Loucy (cell line): Measurements from ENCODE around the gene PIAS2.

Experiments used
- EZH2phosphoT487 ChIP-seq: fragments of 200-600 bp; IDR thresholded peaks from 2 replicates; pipeline ENCODE4 v1.6.1; 2018; ENCODE audit warnings: antibody characterized with exemption, mild to moderate bottlenecking, moderate library complexity, borderline replicate concordance
- TF ChIP-seq, protein P1 (sequence below): fragments of 200-600 bp; sonication (generic); conservative IDR thresholded peaks from 2 replicates; pipeline ENCODE4 v1.5.1; 2014; ENCODE audit warnings: mild to moderate bottlenecking, antibody characterized with exemption, low read length

DNA sequence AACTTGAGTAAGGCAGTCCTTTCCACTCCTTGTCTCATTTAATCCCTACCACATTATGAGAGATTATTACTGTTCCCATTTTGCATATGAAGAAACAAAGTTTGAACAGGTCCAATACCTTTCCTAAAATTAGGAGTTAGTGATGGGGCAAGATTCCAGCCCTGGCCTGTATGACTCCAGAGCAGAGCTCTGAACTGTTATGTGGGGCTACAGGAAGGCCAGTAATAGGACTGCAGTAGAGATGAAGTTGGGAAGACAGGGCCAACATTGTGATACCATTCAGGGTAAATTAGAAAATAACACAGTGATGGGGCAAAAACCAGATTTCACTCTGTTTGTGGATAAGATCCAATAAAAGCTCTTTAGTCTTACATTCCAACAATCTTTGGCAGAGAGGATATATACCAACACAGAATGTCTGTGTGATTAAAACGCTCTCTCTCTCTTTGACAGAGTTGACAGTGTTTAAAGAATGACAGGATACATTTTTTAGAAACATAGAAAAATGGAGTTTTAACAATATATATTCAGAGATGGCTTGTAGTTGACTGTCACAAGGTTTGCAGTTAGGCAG lies 22.8 kb upstream of the PIAS2 start:
- TF ChIP-seq, protein P1, sequence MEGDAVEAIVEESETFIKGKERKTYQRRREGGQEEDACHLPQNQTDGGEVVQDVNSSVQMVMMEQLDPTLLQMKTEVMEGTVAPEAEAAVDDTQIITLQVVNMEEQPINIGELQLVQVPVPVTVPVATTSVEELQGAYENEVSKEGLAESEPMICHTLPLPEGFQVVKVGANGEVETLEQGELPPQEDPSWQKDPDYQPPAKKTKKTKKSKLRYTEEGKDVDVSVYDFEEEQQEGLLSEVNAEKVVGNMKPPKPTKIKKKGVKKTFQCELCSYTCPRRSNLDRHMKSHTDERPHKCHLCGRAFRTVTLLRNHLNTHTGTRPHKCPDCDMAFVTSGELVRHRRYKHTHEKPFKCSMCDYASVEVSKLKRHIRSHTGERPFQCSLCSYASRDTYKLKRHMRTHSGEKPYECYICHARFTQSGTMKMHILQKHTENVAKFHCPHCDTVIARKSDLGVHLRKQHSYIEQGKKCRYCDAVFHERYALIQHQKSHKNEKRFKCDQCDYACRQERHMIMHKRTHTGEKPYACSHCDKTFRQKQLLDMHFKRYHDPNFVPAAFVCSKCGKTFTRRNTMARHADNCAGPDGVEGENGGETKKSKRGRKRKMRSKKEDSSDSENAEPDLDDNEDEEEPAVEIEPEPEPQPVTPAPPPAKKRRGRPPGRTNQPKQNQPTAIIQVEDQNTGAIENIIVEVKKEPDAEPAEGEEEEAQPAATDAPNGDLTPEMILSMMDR, result no peak
- no peak for TF ChIP-seq EZH2phosphoT487
